ENCODE measurements around the gene PGGHG.

PGGHG gene

GRCh38 chr11:344836-345578, 56.1 kb downstream of the PGGHG start:
- Histone ChIP-seq H3K36me3 (ENCODE audit: insufficient read depth, low read depth, low read length) (no peaks in the 10 kb centered on the region), H3K9me3 (ENCODE audit: insufficient read depth, low read depth, low read length) (no peaks in the 10 kb centered on the region), H3K9ac (ENCODE audit: low read depth, low read length) (no peak overlapping the region), H3K27me3 (ENCODE audit: insufficient read depth, low read length) (no peaks in the 10 kb centered on the region), H3K4me1 (ENCODE audit: insufficient read depth, low read length) (peaks cover 12% of the 10 kb centered on the region; the same call in 1 of the 2 replicates), H3K27ac (ENCODE audit: low read length) (no peak overlapping the region), H3K4me3 (ENCODE audit: low read length) (no peak overlapping the region)

Measured in iPS-20b (cell line).